HG02973 (cell line): ENCODE measurements around the gene CCR7.
"Not testable (repeated sequence)": the region's sequence is repeated elsewhere in the genome, so short reads cannot be mapped to it uniquely, and the experiment has no call there.

Experiments
- ATAC-seq: cut with Tn5 transposase; IDR thresholded peaks from one replicate; pipeline ENCODE4 v1.9.1; 2021; ENCODE audit warnings: moderate library complexity; ENCODE audit not compliant: unreplicated experiment

The CCR7 gene

DNA sequence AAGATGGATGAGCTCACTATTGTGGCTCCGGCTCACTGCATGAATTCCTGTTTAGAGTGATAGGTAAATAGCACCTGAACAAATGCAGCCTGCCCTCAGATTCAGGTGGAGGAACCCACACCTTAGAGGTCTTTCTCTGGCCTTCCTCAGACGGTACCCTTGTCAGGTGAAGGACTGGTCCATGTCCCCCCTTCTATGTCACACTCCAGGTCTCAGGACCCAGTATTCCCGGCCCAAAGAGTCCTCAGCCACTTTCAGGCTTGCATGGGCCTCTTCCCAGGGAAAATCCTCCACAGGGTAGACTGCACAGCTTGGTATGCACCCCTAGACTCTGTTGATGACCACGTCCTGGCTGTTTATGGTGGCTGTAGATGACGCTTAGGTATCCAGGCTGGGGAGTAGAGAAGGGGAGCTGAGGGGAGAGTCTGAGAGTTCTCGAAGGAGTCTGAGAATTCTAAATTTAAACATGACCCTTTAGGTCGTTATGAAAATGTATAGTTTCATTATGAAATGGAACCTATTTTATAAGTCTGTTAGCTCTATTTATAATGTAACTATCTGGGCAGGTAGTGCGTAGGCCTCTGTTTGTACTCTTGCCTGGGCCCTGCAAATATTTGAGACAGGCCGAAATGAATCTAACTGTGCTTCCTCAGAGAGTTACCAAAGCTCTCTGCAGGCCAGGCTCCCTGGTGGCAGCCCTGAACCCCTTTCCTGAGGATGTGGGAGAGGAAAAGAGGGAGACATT is 32.5 kb upstream of the CCR7 start:
- no peak for ATAC-seq

DNA sequence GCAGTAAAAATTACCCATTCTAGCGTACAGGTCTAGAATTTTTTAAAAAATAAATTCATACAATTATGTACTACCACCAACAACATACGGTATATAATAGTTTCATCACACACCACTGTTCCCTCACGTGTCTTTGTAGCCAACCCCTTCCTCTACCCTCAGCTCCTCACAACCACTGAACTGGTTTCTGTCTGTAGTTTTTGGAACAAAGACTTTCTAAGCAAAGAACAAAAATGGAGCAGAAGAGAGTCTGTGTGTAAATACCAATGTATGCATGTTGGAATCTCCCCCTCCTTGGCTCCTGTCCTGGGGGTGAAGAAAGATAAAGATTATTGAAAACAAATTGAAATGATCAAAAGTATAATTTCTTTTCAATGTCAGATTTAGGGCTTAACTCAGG is 31.9 kb upstream of the CCR7 start:
- no peak for ATAC-seq

DNA sequence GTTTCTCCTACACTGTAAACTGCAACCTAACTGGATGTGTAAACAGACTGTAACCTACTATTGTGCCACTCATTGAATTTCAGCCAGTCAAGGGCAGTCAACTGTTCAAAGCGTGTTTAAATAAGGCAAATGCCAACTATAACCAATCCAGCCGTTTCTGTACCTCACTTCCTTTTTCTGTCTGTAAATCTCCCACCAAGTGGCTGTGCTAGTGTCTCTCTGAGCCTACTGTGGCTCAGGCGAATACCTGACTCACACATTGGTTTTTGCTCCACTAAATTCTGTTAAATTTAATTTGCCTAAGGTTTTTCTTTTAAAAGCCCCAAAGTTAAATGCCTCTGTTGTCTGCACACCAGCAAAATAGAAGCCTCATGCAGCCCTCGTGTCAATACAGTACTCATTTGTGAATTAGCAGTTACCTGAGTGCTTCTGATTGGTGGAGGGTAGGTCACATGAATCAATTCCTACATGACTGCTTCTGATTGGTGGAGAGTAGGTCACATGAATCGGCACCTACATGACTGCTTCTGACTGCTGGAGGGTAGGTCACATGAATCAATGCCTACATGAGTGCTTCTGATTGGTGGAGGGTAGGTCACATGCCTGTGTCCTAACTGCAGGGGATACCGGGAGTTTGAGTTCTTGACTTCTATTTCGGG is 31.1 kb upstream of the CCR7 start:
- no peak for ATAC-seq

DNA sequence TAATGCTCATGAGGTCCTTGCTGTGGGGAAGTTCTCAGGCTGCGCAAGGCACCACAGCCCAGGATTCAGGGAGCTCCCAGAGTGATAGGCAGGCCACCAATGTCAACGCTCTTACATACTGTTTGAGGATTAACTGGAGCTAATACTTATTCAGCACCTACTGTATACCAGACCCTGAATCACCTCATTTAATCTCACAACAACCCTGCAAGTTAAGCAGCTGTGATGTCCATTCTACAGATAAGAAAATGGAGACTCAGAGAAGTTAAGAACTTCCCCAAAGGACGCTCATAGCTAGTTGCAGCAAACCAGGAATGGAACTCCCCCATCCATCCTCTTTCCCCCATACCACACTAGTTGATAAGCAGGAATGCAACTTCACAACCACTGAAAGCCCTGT is 25.5 kb upstream of the CCR7 start:
- ATAC-seq, result no peak

DNA sequence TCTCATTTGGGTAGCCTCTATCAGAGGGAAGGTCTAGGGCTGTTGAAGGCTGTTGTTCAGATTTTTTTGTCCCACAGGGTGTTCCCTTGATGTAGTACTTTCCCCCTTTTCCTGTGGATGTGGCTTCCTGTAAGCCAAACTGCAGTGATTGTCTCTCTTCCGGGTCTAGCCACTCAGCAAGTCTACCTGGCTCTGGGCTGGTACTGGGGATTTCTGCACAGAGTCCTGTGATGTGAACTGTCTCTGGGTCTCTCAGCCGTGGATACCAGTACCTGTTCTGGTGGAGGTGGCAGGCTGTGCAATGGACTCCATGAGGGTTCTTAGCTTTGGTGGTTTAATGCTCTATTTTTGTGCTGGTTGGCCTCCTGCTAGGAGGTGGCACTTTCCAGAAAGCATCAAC is 23.3 kb upstream of the CCR7 start:
- no peak for ATAC-seq

DNA sequence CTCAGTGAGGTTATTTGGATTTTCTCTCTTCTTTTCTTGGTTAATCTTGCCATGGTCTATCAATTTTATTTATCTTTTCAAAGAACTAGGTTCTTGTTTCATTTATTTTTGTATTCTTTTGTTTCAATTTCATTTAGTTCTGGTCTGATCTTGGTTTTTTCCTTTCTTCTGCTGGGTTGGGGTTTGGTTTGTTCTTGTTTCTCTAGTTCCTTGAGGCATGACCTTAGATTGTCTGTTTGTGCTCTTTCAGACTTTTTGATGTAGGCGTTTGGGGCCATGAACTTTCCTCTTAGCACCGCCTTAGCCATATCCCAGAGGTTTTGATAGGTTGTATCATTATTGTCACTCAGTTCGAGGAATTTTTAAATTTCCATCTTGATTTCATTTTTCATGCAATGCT is 21.0 kb upstream of the CCR7 start:
- not testable (repeated sequence) for ATAC-seq

DNA sequence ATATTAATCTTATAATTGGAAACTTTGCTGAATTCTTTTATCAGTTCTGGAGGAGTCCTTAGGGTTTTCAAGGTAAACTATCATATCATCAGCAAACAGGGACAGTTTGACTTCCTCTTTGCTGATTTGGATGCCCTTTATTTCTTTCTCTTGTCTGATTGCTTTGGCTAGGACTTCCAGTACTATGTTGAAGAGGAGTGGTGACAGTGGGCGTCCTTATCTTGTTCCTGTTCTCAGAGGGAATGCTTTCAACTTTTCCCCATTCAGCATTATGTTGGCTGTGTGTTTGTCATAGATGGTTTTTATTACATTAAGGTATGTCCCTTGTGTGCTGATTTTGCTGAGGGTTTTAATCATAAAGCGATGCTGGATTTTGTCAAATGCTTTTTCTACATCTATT is 19.7 kb upstream of the CCR7 start:
- not testable (repeated sequence) for ATAC-seq

DNA sequence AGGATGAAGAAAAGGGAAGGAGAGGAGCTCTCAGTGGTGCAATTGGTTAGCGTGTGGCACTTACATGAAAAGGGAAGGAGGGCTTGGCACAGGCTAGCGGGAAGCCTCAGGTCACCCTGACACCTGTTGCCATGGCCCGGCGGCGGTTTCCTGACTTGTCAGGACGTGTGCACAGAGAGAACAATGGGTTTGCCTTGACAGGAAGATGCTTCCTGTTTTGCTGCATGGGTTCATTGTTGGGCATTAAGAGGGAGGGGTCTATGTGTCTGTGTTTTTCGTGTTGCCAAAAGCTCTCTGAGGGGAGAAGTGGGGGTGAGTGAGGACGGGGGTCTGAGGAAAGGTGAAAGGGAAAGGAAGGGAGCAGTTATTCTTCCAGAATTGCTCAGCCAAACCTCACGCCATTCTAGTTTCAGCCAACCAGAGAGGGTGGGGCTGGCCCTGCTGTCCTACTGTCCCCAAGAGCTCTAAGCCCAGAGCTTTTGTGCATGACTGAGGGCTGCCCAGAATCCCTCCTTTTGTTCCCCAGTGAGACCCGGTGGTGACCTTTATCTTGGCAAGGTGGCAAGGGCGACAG is 17.1 kb upstream of the CCR7 start:
- ATAC-seq, result peak; percentile 74

DNA sequence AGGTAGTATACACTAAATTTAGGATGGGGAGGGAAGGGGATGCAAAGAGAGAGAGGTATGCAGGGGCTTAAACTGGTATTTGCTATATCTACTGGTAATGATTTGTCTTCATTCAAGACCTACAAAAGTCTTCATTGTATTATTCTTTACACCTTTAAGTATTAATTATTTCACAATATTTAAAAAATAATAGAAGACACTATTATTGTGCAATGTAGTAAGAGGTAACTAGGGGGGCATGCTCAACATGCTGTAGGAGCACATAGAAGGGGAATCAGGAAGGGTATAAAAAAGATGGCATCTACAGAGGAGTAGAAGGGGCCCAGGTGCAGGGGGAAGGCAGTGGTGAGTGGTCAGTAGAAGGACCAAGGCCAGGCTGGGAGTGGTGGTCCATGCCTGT is 14.9 kb upstream of the CCR7 start:
- no peak for ATAC-seq

DNA sequence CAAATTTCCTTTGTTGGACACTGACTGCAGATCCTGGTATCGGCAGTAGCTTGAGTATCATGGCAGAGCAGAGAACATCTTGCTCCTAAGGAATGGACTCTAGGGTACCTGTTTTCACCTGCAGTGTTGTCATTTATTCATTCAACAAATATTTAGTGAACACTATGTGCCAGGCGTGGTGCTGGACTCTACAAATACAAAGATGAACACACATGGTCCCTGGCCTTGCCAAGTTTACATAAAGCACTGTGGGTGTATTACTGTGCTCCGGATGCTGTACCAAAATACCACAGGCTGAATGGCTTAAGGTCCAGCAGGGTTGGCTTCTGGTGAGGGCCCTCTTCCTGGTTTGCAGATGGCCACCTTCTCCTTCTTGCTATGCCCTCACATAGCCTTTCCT is 14.2 kb upstream of the CCR7 start:
- ATAC-seq, result no peak

DNA sequence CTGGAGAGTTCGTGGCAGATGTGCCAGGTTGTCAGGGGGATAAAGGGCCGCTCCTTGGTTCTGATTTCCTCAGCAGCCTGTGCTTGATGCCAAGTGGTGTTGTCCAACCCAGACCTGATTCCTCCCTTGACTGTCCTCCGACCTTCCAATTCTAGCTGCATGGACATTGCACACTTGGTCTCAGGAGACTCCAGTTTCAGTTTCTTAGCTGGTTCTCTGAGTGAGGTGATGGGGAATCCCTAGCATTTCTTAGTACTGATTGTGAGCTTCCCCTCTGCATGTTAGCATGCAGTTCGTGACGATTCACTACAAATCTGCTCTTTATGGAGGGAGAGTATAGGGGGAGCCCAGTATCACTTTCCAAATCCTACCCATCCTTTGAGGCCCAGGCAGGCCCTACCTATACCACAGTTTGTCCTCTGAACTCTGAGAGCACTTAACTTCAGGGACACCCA is 12.4 kb upstream of the CCR7 start:
- ATAC-seq, result peak; percentile 59

DNA sequence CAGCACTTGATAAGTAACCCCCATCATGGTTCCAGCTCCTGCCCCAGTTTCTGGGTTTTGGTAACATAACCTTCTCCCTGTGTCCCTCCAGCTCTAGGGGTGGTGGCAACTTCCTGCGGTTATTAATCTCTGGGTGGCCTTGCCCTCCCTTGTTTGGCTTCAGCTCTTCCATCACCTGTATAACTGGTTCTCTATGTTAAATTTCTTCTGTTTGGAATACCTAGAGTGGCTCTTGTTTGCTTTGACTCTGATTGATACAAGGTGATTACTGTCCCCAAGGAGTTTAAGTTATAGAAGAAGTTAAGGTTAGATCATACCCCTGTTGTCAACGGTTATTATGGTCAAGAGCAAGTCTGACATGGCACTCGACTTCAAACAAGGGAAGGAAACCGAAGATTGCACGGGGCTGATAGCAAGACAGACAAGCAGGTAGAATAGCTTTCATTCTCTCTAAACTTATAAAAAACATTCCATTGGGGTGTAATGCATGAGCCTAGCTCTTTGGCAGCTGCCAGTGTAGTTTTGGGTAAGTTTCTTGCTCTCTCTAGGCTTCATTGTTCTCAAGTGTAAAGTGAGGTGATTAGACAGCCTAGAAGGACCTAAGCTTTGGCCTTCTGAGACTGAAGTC is 11.0 kb upstream of the CCR7 start:
- ATAC-seq, result no peak

DNA sequence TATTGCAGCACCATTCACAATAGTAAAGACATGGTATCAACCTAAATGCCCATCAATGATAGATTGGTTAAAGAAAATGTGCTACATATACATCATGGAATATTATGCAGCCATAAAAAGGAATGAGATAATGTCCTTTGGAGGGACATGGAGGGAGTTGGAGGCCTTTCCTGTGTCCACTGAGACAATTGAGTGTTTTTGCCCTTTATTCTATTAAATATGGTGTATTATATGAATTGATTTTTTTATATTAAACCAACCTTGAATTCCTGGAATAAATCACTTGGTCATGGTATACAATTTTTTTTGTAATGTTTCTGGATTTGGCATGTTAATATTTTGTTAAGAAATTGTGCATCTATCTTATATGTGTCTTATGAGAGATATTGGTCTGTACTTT is 9.0 kb upstream of the CCR7 start:
- no peak for ATAC-seq

DNA sequence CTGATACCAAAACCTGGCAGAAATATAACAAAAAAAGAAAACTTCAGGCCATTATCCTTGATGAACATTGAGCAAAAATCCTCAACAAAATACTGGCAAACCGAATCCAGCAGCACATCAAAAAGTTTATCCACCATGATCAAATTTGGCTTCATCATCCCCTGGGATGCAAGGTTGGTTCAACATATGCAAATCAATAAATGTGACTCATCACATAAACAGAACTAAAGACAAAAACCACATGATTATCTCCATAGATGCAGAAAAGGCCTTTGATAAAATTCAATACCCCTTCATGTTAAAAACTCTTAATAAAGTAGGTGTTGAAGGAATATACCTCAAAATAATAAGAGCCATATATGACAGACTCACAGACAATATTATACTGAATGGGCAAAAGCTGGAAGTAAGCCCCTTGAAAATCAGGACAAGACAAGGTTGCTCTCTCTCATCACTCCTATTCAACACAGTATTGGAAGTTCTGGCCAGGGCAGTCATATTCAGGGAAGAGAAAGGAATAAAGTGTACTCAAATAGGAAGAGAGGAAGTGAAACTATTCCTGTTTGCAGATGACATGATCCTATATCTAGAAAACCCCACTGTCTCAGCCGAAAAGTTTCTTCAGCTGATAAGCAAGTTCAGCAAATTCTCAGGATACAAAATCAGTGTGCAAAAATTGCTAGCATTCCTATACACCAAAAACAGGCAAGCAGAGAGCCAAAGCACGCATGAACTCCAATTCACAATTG is 7.1 kb upstream of the CCR7 start:
- ATAC-seq, result not testable (repeated sequence)

DNA sequence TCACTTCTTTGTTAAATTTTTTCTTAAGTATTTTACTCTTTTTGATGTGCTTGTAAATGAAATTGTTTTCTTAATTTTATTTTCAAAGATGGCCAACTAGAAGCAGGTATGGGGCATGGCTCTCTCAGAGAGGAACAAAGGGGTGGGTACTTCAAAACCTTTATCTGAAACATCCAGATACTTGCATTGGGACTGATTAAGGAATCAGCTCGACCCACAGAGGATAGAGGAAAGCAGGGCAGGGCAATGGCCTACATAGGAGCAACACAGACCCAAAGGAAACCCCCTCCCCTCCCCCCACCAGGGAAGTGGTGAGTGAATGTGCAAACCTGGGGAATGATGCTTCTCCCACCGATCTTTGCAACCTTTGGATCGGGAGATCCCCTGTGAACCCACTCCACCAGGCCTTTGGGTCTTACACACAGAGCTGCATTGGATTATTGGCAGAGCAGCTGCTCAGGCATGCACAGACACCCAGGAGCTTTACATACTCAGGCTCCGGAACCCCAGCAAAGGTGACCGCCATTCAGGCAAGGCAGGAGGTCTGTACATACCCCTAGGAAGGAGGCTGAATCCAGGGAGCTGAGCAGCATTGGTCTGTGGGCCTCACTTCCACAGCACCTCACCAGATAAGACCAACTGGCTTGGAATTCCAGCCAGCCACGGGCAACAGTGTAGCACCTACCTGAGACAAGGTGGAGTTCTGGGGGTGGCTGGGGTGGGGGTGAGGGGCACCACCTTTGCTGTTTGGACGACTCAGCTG is 3.0 kb upstream of the CCR7 start:
- ATAC-seq, result no peak

DNA sequence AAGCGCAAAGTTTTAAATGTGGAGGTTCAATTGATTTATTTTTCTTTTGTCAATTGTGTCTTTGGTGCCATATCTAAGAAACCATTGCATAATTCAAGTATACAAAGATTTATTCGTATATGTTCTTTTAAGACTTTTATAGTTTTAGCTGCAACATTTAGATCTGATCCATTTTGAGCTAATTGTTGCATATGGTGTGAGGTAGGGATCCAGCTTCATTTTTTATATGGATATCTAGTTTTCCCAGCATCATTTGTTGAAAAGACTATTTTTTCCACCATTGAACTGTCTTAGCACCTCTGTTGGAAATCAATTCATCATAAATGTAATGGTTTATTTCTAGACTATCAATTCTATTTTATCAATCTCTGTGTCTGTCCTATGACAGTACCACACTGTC is 2.1 kb upstream of the CCR7 start:
- no peak for ATAC-seq

DNA sequence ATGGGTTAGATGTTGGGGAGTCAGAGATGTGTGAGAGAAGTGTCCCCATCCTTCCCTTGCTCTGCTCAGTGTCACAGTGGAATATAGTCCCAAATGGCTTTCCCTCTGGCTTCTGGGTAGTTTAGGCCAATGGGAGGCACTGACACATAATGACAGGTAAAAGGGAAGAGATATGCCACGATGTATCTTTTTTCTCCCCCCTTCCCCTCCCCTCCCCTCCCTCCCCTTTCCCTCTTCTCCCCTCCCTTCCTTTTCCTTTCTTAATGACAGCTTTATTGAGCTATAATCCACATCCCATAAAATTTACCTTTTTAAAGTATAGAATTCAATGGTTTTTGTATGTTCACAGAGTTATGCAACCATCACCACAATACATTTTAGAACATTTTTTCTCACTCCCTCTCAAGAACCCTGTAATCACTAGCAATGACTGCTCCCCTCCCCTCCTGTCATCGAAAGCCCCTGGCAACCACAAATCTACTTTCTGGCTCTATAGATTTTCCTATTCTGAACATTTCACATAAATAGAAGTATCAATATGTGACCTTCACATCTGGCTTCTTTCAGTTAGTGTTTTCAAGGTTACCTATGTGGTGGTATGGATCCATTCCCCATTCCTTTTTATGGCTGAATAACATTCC is 617 bp upstream of the CCR7 start:
- no peak for ATAC-seq

DNA sequence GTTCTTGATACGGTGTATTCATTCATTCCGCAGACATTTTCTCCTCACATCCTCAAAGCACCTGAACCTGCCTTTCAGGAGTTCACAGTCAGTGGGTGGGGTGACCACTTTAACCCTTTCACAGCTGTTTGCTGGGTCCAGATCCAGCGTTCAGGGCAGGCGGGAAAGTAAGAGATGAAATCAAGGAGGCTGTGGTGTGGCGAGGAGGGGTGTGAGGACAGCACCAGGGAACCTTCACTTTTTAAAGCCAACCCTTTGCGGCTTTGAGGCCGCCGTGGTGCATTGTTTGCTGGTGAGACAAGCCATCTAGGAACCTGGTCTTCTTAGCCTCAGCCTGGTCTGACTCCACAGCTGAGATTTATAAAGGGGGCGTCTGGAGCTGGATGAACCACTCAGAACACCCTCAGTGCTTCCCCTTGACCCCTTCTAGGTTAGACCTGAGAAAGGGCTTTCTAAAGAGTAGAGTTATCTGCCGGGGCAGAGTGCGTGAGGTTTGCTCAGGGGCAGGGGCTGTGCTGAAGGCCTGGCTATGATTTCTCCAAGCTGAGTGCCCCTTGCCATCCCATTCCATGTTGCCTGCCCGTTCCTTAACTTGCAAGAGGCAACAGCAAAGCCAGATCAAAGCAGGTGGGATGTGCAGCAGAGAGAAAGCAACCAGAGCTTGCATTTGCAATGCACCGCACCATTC is 933 bp downstream of the CCR7 start:
- ATAC-seq, result no peak
